K562 (cell line): Measurements from ENCODE around the gene DHDDS. TPM values are rescaled to one million over a fixed set of nuclear protein-coding genes. Genes with fewer than 3 reads are reported as not detected.

Experiments
- ARID4B ChIP-seq: sonication (generic); formaldehyde crosslinking; IDR thresholded peaks from 2 replicates; pipeline ENCODE4 v1.8.0; 2022; ENCODE audit warnings: mild to moderate bottlenecking, missing genetic modification reagents
- ASH1L ChIP-seq: fragments of 450-650 bp; IDR thresholded peaks from 2 replicates; pipeline ENCODE4 v1.6.1; 2018; ENCODE audit warnings: borderline replicate concordance, mild to moderate bottlenecking, low read depth; ENCODE audit not compliant: partially characterized antibody
- CUX1 ChIP-seq: fragments of 200-800 bp; sonication (Bioruptor generic); IDR thresholded peaks from 2 replicates; pipeline ENCODE4 v1.6.1; 2016; ENCODE audit warnings: missing genetic modification characterization, missing compliant biosample characterization
- DDX20 ChIP-seq: fragments of 450-650 bp; IDR thresholded peaks from 2 replicates; pipeline ENCODE4 v1.6.1; 2016; ENCODE audit warnings: missing genetic modification characterization, low read depth, mild to moderate bottlenecking, missing compliant biosample characterization, moderate library complexity
- FOXP4 ChIP-seq: sonication (generic); formaldehyde crosslinking; IDR thresholded peaks from 2 replicates; pipeline ENCODE4 v1.8.0; 2022; ENCODE audit warnings: mild to moderate bottlenecking, missing genetic modification reagents, borderline replicate concordance
- KDM2B ChIP-seq: fragments of 250-450 bp; sonication (Bioruptor Pico); IDR thresholded peaks from 2 replicates; pipeline ENCODE4 v1.8.0; 2021; ENCODE audit warnings: mild to moderate bottlenecking, moderate library complexity
- MBD1 ChIP-seq: fragments of 250-450 bp; sonication (Bioruptor Pico); IDR thresholded peaks from 2 replicates; pipeline ENCODE4 v1.8.0; 2022; ENCODE audit warnings: inconsistent platforms
- MBD2 ChIP-seq: sonication (generic); IDR thresholded peaks from 2 replicates; pipeline ENCODE4 v1.6.1; 2016; ENCODE audit warnings: low read depth, borderline replicate concordance
- NFE2 ChIP-seq: IDR thresholded peaks from 2 replicates; pipeline ENCODE4 v1.6.1; 2014; ENCODE audit warnings: antibody characterized with exemption, low read depth
- TBP ChIP-seq: optimal IDR thresholded peaks from 2 replicates; pipeline ENCODE3; 2011; ENCODE audit warnings: low read depth, low read length, improper control_type of control experiment
- THRAP3 ChIP-seq: fragments of 450-650 bp; IDR thresholded peaks from 2 replicates; pipeline ENCODE4 v1.6.1; 2016; ENCODE audit warnings: mild to moderate bottlenecking, inconsistent platforms, borderline replicate concordance
- ZC3H8 ChIP-seq: fragments of 450-650 bp; IDR thresholded peaks from 2 replicates; pipeline ENCODE4 v1.6.1; 2017
- polyA plus RNA-seq, 8 experiments: library from polyadenylated mRNA; depleted of rRNA in 4 of 8; stranded (reverse) in 5 of 8; unstranded in 3 of 8; fragments of >200 nt; fragmentation: Nextera tagmentation in 2 of 8; fragmentation: Illumina TruSeq in 1 of 8; extraction: Ambion mirVana in 2 of 8; extraction: Trizol in 1 of 8; gene quantifications; 2 replicates each; pipeline versions ENCODE4 v1.2.1 to v1.2.3, GENCODE V29; 2011 to 2014; ENCODE audit warnings: inconsistent platforms in 1 of 8, missing spikeins in 1 of 8
- total RNA-seq, 7 experiments: library from RNA; depleted of rRNA in 6 of 7; stranded (reverse); fragments of >200 nt in 6 of 7; fragmentation: Illumina TruSeq in 2 of 7; extraction: Trizol in 2 of 7; gene quantifications; 2 replicates each; pipeline versions ENCODE4 v1.2.1 to v1.2.3, GENCODE V29; 2011 to 2021; ENCODE audit warnings: low replicate concordance in 1 of 7

DHDDS gene
- total and polyA plus RNA-seq, 9 of the 15 experiments (the other 6 are each of a cell fraction or from before 2014, with no cell fraction given): 33.3 to 55.0 (median 44.3) TPM

GRCh38 chr1:26408604-26409003 lies 23.5 kb upstream of the DHDDS start (continued):
- TF ChIP-seq TBP (no peak), THRAP3 (no peak), MBD2 (no peak), ARID4B (peak; percentile 100), ZC3H8 (no peak), DDX20 (peak; percentile 86), FOXP4 (CRISPR knock-in tag) (peak; percentile 99), KDM2B (CRISPR knock-in tag) (peak; percentile 9; the same call in 1 of the 2 replicates), CUX1 (no peak; the same call in none of the 2 replicates), MBD1 (no peak), NFE2 (no peak), ASH1L (no peak)
